Ramos (cell line): Measurements from ENCODE around the gene ATP11A.

Source experiments
- in situ Hi-C: fragments of 300-500 bp; cut with MboI; formaldehyde crosslinking; loops from one replicate; pipeline ENCODE4 v1.14.3; 2022; ENCODE audit warnings: low sequenced_read_pairs; ENCODE audit not compliant: unreplicated experiment

The ATP11A gene

DNA sequence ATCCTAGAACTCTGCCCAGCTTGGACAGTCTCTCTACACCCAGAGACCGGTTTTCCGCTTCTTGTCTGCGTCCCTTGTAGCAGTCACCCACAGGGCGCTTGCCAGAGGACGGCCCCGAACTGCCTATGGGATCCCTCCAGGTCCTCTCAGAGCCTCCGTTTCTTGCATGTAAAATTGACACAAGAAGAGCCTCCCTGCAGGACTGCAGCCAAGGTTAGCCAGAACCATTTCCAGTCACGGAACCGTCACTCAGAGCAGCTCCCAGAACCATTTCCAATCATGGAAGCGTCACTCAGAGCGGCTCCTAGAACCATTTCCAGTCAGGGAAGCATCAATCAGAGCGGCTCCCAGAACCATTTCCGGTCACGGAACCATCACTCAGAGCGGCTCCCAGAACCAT is 65.5 kb downstream of the ATP11A start:
- in situ Hi-C loops = no loop called here

- in situ Hi-C loops = no loop called here
Measured at GRCh38 chr13:112756081-112756480, 66.2 kb downstream of the ATP11A start.

GRCh38 chr13:112756511-112756966 is 66.7 kb downstream of the ATP11A start:
- in situ Hi-C loops = no loop called here

- in situ Hi-C loops = no loop called here
Measured at GRCh38 chr13:112756967-112757758, 67.3 kb downstream of the ATP11A start.

DNA sequence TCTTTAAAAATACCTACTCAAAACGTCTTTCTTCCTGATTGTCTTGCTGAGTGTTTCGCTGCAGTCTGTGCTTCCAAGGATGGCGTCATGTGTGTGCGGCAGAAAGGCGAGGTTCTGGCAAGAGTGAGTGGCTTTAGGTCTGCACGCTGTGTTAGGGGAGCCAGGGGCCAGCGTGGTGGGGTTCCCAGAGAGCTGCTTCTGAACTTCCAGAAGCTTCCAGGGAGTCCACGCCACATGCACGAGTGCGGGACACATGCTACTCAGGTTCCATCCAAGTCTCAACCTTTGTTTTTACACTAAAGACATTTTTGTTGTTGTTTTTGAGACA is 67.9 kb downstream of the ATP11A start:
- in situ Hi-C loops = no loop called here

GRCh38 chr13:112759053-112759452 is 69.2 kb downstream of the ATP11A start:
- in situ Hi-C loops = no loop called here

DNA sequence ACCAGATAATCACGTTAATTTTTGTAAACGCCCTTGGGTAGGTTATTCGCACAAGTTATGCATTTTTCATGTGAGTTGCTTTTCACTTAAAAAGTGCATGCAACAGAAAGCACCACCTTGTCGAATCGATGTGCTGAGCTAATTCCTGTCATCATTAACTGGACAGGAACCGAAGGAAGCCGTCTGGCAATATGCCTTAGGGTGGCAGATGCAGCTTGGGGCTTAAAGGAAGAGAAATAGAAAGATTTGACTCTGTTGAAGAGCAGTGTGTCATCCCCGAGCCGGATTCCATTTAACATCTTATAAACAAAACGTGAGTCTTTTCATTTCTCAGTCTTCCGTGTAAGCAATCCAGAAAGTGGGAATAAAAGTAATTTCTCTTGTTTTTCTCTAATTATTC is 70.0 kb downstream of the ATP11A start:
- in situ Hi-C loops = no loop called here

- in situ Hi-C loops = no loop called here
Measured at GRCh38 chr13:112760435-112760834, 70.6 kb downstream of the ATP11A start.

- in situ Hi-C loops = no loop called here
Measured at GRCh38 chr13:112760931-112761330, 71.1 kb downstream of the ATP11A start.

GRCh38 chr13:112761701-112762689 is 72.2 kb downstream of the ATP11A start:
- in situ Hi-C loops = no loop called here

- in situ Hi-C loops = no loop called here
Measured at GRCh38 chr13:112762690-112763080, 72.8 kb downstream of the ATP11A start.

DNA sequence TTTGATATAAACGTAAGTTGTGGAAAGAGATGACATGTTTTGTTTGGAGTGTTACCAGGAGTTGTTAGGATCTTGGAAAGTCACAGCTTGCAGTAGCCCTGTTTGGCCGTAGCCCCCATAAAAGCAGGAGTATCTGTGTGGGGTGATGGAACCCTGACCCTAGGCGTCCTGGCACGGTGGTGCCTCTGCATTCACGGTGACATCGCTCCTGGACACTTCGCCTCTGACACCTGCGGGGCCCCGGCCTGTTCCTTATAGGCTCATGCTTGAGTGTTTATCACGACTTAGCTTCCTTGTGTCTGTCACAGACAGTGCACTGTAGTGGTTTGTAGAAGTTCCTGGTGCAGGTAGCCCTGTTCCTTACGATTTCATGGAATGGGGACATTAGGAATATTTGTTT is 74.2 kb downstream of the ATP11A start:
- in situ Hi-C loops = no loop called here

DNA sequence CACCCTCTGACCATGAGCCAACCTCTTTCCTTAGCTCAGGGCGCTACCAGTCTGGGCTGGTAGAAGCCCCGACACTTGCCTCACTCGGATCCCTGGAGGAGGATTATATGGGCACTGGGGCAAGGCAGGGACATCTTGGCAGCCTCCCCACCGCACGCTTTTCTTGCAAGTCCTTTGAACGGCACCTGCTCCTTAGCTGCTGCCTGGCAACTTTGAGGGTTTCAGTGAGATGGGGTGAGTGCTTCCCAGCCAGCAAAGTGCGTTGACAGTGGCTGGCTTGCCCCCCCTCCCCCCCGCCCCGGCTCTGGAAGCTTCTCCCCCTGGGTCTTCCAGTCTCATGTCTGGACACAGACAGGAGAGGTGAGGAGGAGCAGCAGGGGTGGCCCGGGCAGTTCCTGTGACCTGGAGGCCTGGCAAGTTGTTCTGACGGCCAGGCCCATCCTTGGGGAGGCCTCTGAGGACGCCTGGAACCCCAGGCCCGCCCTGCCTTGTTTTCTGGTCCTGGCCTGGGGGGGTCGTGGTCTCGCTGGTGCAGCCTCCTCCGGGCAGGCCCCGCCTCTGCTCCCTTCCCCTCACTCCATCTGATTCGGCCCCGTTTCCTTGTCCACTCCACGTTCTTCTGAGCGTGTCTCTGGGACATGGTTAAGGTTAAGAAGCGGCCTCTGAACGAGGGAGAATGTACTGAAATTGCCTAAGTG is 75.2 kb downstream of the ATP11A start:
- in situ Hi-C loops = no loop called here

DNA sequence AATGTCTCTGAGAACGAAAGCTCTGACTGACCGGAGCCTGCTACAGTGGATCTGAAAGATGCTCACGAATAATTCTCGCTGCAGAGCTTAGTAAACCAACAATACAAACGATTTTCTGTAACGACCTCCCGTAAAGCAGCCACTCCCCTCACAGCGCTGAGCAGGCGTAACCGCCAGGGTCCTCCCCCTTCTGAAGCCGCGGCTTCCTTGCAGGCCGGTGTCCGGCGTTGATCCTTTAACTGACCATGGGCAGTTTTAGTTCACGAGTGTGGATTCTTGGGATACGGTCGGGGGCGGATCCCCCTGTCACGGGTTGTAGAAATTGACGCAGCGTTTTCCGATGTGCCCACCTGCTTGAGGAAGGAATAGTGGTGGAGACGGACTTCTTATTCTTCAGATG is 75.9 kb downstream of the ATP11A start:
- in situ Hi-C loops = no loop called here

DNA sequence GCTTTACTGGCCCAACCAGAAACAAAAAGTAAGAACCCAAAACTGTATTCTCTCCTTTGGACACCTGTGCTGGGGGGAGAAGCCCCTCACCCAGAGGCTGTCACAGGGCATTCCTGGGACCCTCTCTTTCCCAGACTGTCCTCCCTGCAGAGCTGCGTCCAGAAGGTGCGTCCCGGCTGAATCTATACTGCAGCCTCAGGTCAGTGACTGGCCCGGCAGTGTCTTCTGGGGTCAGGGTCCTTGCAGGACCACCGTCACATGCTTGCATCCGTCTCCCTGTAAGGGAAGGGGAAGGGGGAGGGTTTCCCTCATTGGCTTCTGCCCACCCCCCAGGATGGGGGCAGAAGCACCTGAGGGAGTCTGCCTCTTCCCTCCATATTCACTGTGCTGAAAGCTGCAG is 76.5 kb downstream of the ATP11A start:
- in situ Hi-C loops = no loop called here

GRCh38 chr13:112767506-112768471 is 78.0 kb downstream of the ATP11A start:
- in situ Hi-C loops = no loop called here

DNA sequence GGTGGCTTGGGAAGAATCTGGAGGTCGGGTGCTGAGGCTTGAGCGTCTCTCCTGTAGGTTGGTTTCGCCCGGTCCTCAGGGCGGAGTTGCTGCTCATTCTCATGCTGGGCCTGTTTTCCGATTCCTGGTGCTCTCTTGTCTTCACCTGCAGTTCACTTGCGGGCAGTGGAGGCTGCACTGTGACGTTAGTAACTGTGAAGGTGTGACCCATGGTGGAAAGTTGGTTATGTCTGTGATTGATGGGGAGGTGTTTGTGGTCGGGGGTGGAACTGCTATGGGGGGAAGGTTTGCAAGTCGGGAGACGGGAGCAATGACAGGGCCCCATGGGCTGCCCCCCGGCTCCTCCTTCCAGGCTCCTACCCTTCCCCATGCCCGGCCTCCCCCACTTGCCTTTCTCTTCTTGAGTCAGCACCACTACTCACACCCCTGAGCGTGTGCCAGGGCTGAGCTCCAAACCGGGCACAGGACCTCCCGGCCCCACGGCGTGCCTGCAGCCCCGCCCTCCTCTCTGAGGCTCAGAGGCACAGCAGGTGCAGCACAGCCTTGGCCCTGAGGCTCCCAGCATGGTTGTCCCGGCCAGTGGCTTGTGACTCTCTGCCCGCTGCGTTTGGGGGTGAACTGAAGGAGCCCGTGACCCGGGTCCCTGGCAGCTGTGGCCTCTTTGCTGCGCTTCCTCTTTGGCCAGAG is 79.1 kb downstream of the ATP11A start:
- in situ Hi-C loops = no loop called here

DNA sequence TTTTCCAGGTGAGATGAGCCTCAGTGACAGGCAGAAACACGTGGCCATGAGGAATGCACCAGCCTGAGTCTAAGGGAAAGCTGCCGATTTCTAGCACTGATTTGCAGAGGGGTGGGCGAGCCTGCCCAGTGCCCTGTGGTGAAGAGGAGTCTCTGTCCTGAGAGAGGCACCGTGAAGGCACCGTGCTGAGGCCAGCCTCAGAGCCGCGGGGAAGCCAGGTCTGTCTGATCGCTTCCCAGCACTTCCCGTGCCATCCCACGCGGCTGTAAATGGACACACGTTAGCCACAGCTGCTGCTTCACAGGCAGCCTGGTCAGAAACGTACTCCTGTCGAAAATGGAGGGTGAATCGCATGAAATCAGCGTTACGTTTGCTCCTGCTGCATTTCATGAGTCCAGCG is 79.8 kb downstream of the ATP11A start:
- in situ Hi-C loops = no loop called here

- in situ Hi-C loops = no loop called here
Measured at GRCh38 chr13:112770504-112770903, 80.7 kb downstream of the ATP11A start.
